BJ (cell line): ENCODE measurements around the gene STXBP6. TPM values are rescaled to one million over a fixed set of nuclear protein-coding genes. Genes with fewer than 3 reads are reported as not detected.
A peak's percentile ranks its signal among the peaks of the same experiment; 100 is the strongest.

Experiments used
- CTCF ChIA-PET: fragments of 350-600 bp; formaldehyde crosslinking; extraction: SDS; loops from one replicate; lab custom pipeline; 2021; ENCODE audit warnings: antibody characterized with exemption, inconsistent platforms; lab: Yijun Ruan, JAX
- POLR2A ChIA-PET: fragments of 300-600 bp; sonication (Branson Sonifier 250); formaldehyde crosslinking; extraction: SDS; loops from one replicate; lab custom pipeline; 2021; ENCODE audit warnings: antibody characterized with exemption; lab: Charles Lee
- DNase-seq: peaks from one replicate; pipeline ENCODE4 v3.0.0-alpha.2; 2011; ENCODE audit warnings: low read depth
- H3K27me3 ChIP-seq: 2 replicates; pipeline ENCODE4 v1.6.0; 2011; ENCODE audit warnings: low read length; ENCODE audit not compliant: control insufficient read depth, insufficient read depth
- H3K36me3 ChIP-seq: 2 replicates; pipeline ENCODE4 v1.5.1; 2011; ENCODE audit warnings: low read length; ENCODE audit not compliant: control insufficient read depth, insufficient read depth
- H3K4me3 ChIP-seq: 2 replicates; pipeline ENCODE4 v1.5.1; 2011; ENCODE audit warnings: low read depth, mild to moderate bottlenecking, control low read depth, low read length
- polyA plus RNA-seq: library from polyadenylated mRNA; depleted of rRNA; stranded (reverse); fragments of >200 nt; gene quantifications from 2 replicates; pipeline ENCODE4 v1.2.3, GENCODE V29; 2011
- TF ChIP-seq, protein P1 (sequence below): IDR thresholded peaks from 2 replicates; pipeline ENCODE4 v1.5.1; 2011; ENCODE audit warnings: low read depth, mild to moderate bottlenecking, control low read depth, inconsistent platforms, low read length, moderate library complexity; ENCODE audit not compliant: insufficient read depth

STXBP6 gene
- polyA plus RNA-seq, 1 experiment = 12.1 TPM

GRCh38 chr14:25090716-25091454 lies 40.9 kb upstream of the STXBP6 start:
- ChIA-PET POLR2A (no interaction called here), CTCF (no interaction called here)
- Histone ChIP-seq H3K36me3 (no peaks in the 10 kb centered on the region), H3K4me3 (no peak overlapping the region), H3K27me3 (no peaks in the 10 kb centered on the region)
- TF ChIP-seq, protein P1, sequence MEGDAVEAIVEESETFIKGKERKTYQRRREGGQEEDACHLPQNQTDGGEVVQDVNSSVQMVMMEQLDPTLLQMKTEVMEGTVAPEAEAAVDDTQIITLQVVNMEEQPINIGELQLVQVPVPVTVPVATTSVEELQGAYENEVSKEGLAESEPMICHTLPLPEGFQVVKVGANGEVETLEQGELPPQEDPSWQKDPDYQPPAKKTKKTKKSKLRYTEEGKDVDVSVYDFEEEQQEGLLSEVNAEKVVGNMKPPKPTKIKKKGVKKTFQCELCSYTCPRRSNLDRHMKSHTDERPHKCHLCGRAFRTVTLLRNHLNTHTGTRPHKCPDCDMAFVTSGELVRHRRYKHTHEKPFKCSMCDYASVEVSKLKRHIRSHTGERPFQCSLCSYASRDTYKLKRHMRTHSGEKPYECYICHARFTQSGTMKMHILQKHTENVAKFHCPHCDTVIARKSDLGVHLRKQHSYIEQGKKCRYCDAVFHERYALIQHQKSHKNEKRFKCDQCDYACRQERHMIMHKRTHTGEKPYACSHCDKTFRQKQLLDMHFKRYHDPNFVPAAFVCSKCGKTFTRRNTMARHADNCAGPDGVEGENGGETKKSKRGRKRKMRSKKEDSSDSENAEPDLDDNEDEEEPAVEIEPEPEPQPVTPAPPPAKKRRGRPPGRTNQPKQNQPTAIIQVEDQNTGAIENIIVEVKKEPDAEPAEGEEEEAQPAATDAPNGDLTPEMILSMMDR = no peak
- peak; percentile 35 for DNase-seq

DNA sequence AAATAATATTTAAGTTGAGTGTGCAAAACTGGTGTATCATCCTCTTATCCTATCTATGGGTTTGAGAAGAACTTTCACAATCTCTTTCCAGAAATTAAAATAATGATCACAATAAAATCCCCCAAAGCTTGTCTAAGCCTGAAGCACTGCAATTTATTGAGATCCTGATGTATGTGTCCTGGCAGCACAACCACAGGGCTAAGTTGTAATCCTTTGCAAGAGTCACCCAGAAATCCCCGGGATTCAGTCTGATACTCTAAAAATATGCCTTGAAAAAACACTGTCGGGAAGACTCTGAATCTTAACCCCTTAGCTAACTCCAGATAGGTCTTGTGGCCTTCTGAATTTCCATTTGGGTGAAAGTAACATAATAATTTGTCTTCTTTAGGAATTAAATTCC lies 40.3 kb upstream of the STXBP6 start:
- no peaks in the 10 kb centered on the region for H3K36me3 ChIP-seq
- TF ChIP-seq, protein P1 = no peak
- ChIA-PET CTCF (no interaction called here), POLR2A (no interaction called here)
- no peak overlapping the region for H3K4me3 ChIP-seq
- H3K27me3 ChIP-seq = no peaks in the 10 kb centered on the region
- DNase-seq = no peak

GRCh38 chr14:25089496-25089895 lies 39.5 kb upstream of the STXBP6 start:
- CTCF ChIA-PET = interaction anchor here (1.2 kb wide), 1 partner anchor 9 kb away, joined by 3 read pairs; no protein-coding TSS in a partner anchor
- no peak for DNase-seq
- Histone ChIP-seq H3K27me3 (no peaks in the 10 kb centered on the region), H3K36me3 (no peaks in the 10 kb centered on the region), H3K4me3 (no peak overlapping the region)
- TF ChIP-seq, protein P1 = no peak
- POLR2A ChIA-PET = no interaction called here

DNA sequence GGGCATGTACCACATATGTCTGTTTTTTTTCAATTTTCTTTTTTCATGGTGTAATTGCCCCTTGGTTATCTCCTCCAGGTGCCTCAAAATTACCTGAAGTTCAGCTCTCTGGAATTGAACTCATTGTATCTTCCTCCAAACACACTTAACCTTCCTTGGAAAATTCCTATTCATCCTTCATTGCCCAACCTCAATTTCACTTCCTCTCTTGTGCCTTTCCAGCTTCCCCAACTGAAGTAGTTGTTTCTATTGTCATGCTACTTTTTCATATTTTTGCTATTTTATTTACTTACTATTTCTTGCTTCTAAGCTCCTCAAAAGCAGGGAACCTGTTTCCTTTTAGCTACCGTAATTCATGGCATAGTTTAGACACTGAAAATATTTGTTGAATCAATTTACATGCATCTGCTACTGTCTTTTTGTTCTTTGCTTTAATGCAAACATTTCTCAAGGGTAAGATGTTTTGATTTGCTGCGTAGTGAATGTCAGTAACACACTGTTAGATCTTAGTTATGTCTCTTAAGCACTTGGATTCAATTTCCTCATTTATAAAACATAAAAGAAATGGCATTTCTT lies 37.0 kb upstream of the STXBP6 start:
- H3K27me3 ChIP-seq = no peaks in the 10 kb centered on the region
- H3K4me3 ChIP-seq = no peak overlapping the region
- POLR2A ChIA-PET = no interaction called here
- CTCF ChIA-PET = interaction anchor here (1.1 kb wide), 1 partner anchor 28 kb away, joined by 3 read pairs; no protein-coding TSS in a partner anchor
- no peaks in the 10 kb centered on the region for H3K36me3 ChIP-seq
- TF ChIP-seq, protein P1 = no peak
- DNase-seq = no peak

DNA sequence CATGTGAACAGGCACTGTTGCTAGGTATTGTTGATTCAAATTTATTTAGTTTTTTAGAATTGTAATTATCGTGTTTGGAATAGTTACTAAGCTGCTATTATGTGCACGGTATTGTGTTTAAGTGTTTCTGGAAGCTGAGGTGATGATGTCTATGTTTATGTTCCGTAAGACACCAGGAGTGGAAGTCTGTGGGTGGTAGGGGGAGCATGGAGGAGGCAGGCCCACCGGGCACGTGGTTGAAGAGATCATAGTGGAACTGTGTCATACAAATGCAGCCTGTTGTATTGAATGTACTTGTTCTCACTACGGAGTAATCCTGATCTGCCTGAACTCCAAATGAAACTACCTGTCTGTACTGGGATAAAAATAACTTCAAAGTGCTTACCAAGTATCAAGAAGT lies 36.1 kb upstream of the STXBP6 start:
- POLR2A ChIA-PET = no interaction called here
- CTCF ChIA-PET = no interaction called here
- no peaks in the 10 kb centered on the region for H3K27me3 ChIP-seq

More for the DNA sequence above, 36.1 kb upstream of the STXBP6 start:
- DNase-seq = no peak
- Histone ChIP-seq H3K36me3 (no peaks in the 10 kb centered on the region), H3K4me3 (no peak overlapping the region)
- TF ChIP-seq, protein P1 = no peak
